Mucosa of descending colon (tissue), 3 donors: ENCODE measurements around the gene DENND6B. TPM values are rescaled to one million over a fixed set of nuclear protein-coding genes. Genes with fewer than 3 reads are reported as not detected.

Experiments used
- ATAC-seq: fragments of 200-7000 bp; cut with Tn5 transposase; one replicate; pipeline ENCODE4 v1.9.1; 2020; ENCODE audit warnings: mild to moderate bottlenecking, moderate library complexity
- DNase-seq, 3 donors: peaks; one replicate each; pipeline ENCODE4 v3.0.0-alpha.2; 2020
- H3K36me3 ChIP-seq: fragments of 200-600 bp; one replicate; pipeline ENCODE4 v1.8.0; 2021; ENCODE audit warnings: low read depth, mild to moderate bottlenecking
- H3K4me1 ChIP-seq: fragments of 200-600 bp; one replicate; pipeline ENCODE4 v1.8.0; 2021; ENCODE audit warnings: low read depth, mild to moderate bottlenecking
- H3K4me3 ChIP-seq: fragments of 200-600 bp; one replicate; pipeline ENCODE4 v1.8.0; 2021; ENCODE audit warnings: mild to moderate bottlenecking
- H3K9me3 ChIP-seq: fragments of 200-600 bp; one replicate; pipeline ENCODE4 v1.8.0; 2021; ENCODE audit warnings: mild to moderate bottlenecking
- intact Hi-C, 2 donors: fragments of 100-400 bp; cut with DNase I in 1 of 2; cut with micrococcal nuclease in 1 of 2; formaldehyde crosslinking; loops; one replicate each; pipeline versions ENCODE4 v1.11.0 to v1.11.1; 2022; cut with DNase I, micrococcal nuclease
- total RNA-seq, 3 donors: library from RNA; stranded (reverse); fragmentation: NEBNext Ultra II Directional in 2 of 3; extraction: Animal tissue kit (Norgen Biotek cat#: 25700) in 2 of 3; gene quantifications; one replicate each; pipeline versions ENCODE4 v1.2.1 to v1.2.4, GENCODE V29; 2021 to 2023
- TF ChIP-seq, protein P1 (sequence below): fragments of 200-600 bp; IDR thresholded peaks from one replicate; pipeline ENCODE4 v1.8.0; 2022; ENCODE audit warnings: antibody characterized with exemption, mild to moderate bottlenecking
- donor health status: DM: no; HTN: no; CAD: no; lungs with moderate emphysema.
- donor health status: DM: no; HTN: no; CAD: no.
- donor health status: DM: no; HTN: yes; CAD: no.

Gene DENND6B
- total RNA-seq, 3 donors from 2014 or later: 2.8 to 6.3 (median 5.2) TPM

DNA sequence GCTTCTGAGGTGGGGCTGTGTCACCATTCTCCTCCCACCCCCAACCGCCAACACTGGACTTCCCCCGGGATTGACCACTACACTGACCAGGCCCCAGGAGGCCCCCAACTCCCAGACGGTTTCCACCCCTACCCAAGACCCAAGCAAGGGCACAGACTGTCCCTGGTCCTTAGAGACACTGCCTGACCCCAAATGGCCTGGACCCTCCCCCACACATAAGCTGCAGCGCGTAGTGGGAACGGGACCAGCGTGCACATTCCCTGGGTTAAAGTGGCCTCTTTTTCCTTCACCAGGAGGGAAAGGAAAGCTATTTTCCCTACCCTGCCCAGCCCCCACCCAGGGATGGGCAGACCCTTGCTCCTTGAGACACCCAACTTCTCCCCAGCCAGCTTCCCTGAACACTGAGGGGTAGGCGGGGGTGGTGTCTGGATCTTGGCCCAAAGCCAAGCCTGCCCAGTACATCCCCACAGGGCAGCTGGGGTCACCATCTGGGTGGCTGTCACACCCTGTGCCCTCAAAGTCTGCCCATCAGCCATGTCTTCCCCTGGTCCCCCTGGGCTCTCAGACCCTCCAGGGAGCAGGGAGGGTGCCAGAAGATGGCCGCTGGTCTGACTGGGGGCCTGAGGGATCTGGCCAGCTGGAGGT lies 63.7 kb downstream of the DENND6B start:
- Histone ChIP-seq H3K9me3 (no peaks in the 10 kb centered on the region), H3K4me1 (peaks cover 24% of the 10 kb centered on the region), H3K36me3 (no peaks in the 10 kb centered on the region), H3K4me3 (no peak overlapping the region)
- DNase-seq (no peak), ATAC-seq (no peak)
- TF ChIP-seq, protein P1, sequence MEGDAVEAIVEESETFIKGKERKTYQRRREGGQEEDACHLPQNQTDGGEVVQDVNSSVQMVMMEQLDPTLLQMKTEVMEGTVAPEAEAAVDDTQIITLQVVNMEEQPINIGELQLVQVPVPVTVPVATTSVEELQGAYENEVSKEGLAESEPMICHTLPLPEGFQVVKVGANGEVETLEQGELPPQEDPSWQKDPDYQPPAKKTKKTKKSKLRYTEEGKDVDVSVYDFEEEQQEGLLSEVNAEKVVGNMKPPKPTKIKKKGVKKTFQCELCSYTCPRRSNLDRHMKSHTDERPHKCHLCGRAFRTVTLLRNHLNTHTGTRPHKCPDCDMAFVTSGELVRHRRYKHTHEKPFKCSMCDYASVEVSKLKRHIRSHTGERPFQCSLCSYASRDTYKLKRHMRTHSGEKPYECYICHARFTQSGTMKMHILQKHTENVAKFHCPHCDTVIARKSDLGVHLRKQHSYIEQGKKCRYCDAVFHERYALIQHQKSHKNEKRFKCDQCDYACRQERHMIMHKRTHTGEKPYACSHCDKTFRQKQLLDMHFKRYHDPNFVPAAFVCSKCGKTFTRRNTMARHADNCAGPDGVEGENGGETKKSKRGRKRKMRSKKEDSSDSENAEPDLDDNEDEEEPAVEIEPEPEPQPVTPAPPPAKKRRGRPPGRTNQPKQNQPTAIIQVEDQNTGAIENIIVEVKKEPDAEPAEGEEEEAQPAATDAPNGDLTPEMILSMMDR: no peak
- intact Hi-C loops: no loop called here

DNA sequence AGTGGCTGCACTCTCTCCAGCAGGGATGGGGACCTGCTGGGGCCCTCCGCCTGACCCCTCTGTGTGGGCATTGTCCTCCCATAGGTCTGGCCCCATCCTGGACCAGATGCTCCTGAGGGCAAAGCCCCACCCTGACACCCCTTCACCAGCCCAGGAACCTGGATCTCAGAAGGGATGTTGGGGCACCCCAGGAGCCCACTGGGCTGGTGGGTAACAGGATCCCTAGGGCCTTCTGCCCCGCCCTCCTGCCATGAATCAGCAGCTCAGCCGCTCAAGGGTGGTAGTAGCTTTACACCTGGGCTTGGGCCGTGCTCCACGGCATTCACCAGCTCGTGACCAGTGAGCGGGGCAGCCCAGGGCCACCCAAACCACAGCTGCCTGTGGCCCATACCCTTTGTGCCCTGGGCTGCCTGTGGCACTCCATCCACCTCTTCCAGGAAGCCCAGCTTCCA lies 64.3 kb downstream of the DENND6B start:
- no peak for DNase-seq
- Histone ChIP-seq H3K9me3 (no peaks in the 10 kb centered on the region), H3K4me3 (no peak overlapping the region), H3K36me3 (no peaks in the 10 kb centered on the region), H3K4me1 (peaks cover 20% of the 10 kb centered on the region)
- ATAC-seq: no peak
- intact Hi-C loops: no loop called here
- TF ChIP-seq, protein P1: no peak

DNA sequence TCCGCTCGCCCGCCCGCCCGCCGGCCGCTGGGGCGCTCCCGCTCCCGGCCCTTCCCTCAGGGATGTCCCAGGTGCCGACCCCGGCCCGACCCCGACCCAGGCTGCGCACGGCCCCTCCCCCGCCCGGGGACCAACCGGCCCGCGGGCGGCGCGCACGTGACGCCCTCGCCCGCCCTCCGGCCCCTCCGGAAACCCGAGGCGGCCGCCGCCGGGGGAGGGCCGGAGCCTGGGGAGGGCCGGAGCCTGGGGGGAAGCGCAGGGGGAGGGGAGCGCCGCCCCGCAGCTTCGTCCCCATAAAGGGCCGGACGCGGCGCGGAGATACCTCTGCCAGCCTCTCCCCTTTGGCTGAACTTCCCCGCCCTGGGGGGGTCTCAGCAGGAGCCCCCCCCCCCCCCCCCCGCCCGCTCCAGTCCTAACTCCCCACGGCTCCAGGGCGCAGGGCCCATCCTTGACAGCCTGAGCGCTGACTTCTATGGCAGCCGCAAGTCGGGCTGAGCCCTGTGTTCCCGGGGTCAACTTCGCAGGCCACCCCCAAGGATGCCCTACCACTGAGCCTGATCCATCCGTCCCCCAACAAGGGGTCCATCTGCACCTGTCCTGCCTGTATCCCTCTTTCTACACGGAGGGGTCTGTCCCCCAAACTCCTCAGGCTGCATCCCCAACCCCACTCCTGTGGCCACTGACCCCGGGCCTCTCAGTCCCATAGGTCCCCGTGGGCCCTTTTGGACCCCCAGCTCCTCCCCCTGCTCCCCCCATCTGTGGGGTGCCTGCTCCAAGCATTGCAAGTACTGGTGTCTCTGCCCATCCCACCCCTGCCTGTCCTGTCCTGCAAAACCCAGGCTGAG lies 65.0 kb downstream of the DENND6B start, which contains the start of gene MAPK12:
Gene MAPK12, minus strand, starts transcription at position 69 of the 845 bp plus-strand sequence. CDS start 174 bp downstream, outside the sequence.
- peaks cover 14% of the 10 kb centered on the region for H3K4me1 ChIP-seq
- ATAC-seq: peak; percentile 6
- H3K4me3 ChIP-seq: no peak within 1 kb of the TSS
- DNase-seq: no peak
- intact Hi-C loops: no loop called here
- H3K9me3 ChIP-seq: no peaks in the 10 kb centered on the region
- TF ChIP-seq, protein P1: no peak
- H3K36me3 ChIP-seq: no peaks in the 10 kb centered on the region

DNA sequence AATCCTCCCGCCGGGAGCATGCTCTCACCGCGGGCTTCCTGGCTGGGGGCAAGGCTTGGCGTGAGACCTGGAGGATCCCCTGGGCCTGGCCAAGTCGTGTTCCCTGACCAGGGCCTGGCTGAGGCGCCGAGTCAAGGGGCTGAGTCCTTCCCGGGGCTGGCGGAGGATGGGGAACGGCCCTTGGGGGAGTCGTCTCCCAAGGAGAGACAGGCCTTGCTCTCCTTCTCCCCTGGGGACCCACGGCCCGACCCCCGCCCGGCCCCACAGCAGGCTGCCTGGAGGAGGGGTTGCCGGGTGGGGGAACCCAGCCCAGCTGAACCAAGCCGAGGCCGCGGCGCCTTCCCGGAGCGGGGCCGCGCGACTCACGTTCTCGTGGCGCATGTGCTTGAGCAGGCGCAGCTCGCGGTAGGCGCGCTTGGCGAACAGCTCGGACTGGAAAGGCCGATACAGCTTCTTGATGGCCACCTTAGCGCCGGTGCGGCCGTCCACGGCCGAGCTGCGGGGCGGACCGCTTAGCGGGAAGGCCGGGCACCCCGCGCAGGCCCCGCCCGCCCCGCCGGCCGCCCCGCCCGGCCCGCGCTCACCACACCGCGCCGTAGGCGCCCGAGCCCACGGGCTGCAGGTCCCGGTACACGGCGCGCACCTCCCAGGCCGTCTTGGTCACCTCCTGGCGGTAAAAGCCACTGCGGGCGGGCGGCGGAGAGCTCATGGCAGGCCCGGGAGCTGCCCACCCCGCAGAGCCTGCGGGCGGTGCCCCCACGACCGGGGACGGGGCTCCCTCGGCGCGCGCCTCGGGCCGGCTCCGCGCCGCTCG lies 65.8 kb downstream of the DENND6B start:
- TF ChIP-seq, protein P1: no peak
- H3K36me3 ChIP-seq: no peaks in the 10 kb centered on the region
- peaks cover 14% of the 10 kb centered on the region for H3K4me1 ChIP-seq
- intact Hi-C loops: no loop called here
- DNase-seq (no peak), ATAC-seq (peak; percentile 39)
- no peaks in the 10 kb centered on the region for H3K9me3 ChIP-seq
- H3K4me3 ChIP-seq: no peak overlapping the region

DNA sequence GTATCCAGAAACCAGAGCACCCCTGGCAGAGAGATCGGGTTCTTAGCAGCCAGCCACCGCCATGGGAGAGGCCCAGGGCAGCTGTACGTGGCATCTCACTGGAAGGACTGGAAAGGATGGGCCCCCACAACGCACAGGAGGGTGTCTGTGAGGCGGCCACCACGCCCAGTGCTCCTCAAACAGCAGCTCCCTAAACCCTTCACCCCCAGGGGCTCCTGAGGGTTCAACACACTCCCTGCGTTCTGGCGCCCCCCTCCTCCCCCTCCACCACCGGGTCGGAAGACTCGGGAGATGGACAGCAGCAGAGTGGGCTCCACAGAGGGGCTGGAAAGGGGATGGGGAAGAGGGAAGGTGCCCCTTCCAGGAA lies 66.4 kb downstream of the DENND6B start:
- Histone ChIP-seq H3K36me3 (no peaks in the 10 kb centered on the region), H3K4me1 (peaks cover 14% of the 10 kb centered on the region), H3K4me3 (no peak overlapping the region), H3K9me3 (no peaks in the 10 kb centered on the region)
- intact Hi-C loops: no loop called here
- DNase-seq: no peak
- TF ChIP-seq, protein P1: no peak
- ATAC-seq: no peak
